HG02759 (cell line): ENCODE measurements around the gene PIK3C2G.

Experiments used
- ATAC-seq: cut with Tn5 transposase; IDR thresholded peaks from one replicate; pipeline ENCODE4 v1.9.1; 2021; ENCODE audit warnings: mild to moderate bottlenecking, moderate library complexity; ENCODE audit not compliant: unreplicated experiment

Gene PIK3C2G

DNA sequence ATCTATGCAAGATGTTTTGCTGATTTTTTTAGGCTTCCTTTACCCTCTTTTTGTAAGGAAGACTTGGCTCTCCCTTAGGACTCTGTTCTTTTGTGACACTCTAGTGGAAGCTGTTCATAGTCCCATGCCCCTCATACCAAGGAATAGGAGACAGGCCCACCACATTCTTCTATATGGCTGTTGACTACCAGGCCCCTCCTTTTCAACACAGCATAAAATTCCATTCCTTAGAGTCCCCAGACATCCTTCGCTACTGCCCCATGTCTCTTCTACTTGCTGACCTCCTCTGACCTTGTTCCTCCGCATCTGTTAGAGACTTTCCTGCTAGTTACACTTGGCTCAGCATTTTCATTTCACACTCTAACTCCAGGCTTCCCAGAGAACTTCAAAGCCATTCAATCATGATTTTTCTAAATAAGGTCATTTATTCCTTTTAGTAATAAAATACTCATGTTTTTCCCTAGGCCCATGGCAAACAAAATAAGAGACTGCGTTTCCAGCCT is 9.7 kb downstream of the PIK3C2G start:
- no peak for ATAC-seq

DNA sequence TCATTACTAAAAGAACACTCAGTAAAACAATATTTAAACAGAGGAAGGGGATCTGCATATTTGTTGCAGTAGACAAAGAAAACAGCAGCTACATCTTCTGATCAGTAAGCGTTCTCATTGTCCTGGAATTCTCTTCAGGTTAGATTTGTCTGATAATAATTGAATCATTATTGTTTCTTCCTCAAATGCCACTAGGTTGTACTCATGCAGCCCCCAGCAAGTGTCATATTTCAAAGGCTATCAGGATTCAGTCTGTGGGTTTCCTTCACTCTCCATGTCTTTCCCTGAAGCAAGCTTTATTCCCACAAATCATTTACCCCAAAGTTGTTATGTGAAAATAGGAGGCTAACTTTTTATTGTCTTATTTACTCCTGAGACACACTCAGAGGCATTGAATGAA is 14.7 kb downstream of the PIK3C2G start:
- ATAC-seq: no peak

DNA sequence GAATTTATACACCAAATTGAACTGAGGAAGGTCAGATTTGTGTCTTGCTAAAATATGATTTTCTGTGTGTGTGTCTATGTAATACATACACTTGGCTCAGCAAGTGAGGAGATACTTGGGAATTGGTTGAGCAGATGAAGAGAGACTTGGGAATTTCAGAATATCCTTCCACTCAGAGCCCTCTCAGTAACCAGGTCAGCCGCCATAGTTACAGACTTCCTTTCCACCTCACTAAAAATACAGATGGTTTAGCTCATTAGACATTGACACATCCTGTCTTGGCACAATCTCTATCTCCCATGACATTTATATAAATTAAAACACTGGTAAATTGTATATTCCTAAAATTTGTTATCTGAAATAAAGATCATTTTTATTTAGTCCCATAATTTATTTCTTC is 15.9 kb downstream of the PIK3C2G start:
- no peak for ATAC-seq

DNA sequence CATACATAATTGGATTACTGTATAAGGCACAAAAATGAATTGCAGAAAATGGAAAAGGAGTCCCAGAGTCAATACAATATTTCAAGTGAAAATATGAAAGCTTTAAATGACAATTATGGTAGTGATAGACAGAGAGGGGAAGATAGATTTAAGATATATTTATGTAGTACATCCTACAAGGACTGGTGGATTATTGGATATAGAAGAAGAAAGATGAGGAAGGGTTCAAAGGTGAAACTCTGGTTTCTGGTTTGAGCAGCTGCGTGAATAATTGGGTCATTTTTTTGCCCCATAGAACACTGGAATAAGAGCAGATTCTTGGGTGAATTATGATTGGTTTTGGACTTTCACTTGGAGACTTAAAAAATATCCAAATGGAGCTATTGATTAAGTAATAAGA is 19.4 kb downstream of the PIK3C2G start:
- ATAC-seq: no peak

DNA sequence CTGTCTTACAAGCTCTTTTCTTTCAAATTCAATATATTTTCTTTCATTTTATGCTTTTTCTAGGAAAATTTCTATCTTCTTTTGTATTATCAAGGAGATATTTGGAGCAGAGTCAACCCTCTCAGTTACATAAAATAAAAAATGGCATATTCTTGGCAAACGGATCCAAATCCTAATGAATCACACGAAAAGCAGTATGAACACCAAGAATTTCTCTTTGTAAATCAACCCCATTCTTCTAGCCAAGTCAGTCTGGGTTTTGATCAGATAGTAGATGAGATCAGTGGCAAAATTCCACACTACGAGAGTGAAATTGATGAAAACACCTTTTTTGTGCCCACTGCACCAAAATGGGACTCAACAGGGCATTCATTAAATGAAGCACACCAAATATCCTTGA is 20.6 kb downstream of the PIK3C2G start:
- no peak for ATAC-seq

DNA sequence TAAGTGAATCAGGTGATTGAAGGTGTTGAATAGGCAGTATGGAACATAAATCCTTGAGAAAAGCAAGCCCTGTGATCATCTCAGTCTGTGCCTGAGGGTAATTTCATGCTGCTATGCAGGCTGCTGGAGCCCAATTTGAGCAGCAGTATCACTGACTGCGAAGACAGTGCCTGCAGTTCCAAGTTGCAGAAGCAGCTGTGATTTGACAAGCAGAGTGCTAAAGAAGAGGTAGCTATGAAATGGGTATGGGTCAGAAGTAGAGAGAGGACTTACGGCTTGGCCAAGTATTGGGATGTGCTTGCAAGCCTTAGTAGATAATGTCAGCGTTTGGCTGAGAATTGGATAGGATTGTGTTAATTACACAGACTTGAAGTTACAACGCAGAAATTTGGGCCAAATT is 22.5 kb downstream of the PIK3C2G start:
- ATAC-seq: no peak

DNA sequence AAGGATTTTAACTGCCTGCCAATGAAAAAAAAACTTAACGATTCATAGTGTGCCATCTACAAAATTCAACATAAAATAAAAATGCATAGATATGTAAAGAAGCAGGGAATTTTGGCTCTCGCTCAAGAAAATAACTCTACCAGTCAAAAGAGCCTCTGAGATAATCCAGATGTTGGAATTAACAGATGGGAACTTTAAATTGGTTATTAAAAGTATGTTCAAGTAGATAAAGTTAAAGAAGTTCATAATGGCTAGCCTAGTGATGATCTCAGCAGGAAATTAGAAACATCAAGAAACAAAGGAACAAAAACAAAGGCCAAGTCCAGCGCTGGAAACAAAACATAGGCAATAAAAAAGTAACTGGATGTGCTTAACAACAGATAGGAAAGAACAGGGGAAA is 23.1 kb downstream of the PIK3C2G start:
- ATAC-seq: no peak

DNA sequence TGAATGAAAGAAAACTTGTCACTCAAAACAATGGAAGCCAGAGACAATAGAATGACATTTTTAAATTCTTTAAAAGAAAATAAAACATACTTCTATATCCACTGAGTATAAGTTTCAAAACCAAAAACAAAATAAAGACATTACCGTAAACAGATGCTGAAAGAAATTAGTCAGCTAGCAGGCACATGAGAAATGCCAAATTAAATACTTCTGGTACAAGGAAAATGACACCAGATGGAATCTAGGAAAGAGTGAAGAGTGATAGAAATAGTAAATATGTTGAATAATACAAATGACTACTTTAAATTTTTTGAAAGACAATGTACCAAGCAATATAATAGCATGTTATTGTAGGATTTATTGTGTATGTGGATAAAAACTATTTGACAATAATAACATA is 23.8 kb downstream of the PIK3C2G start:
- ATAC-seq: no peak

DNA sequence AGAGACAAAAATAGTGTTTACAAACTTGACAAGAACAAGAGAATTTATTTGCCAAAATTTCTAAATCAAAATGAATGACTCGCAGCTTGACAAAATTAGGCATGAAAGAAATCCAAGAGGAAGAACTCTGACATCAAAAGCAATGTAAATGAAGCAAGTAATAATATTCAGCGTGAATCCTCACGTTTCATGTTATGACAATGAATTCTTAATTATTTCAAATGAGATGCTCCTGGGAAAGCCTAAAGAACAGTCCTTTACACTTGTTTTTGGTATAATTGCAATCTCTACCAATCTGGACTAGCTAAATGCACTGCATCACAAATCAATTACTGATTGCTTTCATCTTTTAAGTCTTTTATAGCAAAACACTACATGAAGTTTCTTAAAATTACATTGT is 29.1 kb downstream of the PIK3C2G start:
- no peak for ATAC-seq

DNA sequence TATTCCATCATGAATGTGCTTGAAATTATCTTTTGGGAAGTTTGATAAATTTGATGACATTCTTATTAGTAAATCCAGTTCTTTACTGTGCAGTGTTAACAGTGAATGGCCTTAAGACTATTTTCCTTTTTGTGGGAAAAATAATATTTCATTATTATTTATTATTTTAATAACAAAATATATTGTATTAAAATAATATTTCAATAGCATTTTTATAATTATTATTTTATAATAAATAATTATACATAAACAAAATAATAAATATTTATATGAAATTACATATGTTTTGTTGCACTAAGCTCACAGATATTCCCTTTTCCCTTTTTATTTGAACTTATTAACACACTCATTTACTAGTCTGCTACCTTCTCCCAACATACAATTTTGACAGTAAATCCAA is 33.6 kb downstream of the PIK3C2G start:
- ATAC-seq: no peak

DNA sequence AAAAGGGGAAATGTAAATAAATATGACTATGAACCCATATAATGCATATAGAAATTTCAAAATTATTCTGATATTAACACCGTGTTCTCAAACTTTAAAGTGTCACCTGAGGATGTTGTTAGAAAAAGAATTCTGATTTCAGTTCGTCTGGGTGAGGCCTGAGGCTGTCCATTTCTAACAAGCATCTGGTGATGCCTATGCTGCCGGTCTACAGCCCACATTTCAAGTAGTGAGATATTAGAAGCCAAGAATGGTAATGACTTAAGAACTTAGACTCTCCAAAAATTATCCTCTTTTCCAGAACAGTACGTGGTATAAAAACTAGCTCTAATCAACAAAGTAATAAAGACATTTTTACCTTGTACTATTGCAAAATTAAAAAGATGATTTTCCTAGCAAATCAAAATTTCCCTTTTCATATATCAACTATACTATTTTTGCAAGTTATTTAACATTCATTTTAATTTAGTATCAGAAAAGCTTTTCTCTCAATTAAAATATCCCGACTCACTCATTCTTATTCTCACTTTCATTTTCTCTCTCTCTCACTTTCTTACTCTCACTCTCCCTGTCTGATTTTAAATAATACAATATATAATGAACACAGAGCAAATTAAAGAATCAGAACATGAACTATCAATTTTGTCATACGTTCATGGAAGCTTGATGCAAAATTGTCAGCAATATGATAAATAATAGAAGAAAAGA is 35.0 kb downstream of the PIK3C2G start:
- ATAC-seq: no peak

DNA sequence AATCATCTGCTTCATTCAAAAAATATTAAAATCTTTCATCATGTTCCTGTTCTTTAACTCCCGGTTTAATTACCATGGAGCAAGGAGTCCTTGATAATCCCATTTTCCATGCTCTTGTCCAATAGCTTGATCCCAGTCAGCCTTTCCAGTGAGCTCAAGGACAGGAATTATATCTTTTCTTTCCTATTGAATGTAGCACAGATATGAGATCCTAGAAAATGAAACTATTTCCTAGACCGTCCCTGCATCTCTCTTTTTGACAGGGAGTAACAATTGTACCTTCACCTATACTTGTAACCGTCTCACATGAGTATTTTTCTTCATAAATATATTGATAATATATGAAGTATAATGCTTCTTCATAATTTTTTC is 35.6 kb downstream of the PIK3C2G start:
- no peak for ATAC-seq

DNA sequence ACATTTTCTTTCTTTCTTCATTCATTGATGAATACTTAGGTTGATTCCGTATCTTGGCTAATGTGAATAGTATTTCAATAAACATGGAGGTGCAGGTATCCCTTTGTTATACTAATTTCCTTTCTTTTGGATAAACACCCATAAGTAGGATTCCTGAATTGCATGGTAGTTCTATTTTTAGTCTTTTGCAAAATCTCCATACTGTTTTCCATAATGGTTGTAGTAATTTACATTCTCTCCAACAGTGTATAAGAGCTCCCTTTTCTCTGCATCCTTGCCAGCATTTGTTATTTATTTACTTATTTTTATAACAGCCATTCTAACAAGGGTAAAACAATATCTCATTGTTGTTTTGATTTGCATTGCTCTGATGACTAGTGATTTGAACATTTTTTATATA is 36.6 kb downstream of the PIK3C2G start:
- no peak for ATAC-seq

DNA sequence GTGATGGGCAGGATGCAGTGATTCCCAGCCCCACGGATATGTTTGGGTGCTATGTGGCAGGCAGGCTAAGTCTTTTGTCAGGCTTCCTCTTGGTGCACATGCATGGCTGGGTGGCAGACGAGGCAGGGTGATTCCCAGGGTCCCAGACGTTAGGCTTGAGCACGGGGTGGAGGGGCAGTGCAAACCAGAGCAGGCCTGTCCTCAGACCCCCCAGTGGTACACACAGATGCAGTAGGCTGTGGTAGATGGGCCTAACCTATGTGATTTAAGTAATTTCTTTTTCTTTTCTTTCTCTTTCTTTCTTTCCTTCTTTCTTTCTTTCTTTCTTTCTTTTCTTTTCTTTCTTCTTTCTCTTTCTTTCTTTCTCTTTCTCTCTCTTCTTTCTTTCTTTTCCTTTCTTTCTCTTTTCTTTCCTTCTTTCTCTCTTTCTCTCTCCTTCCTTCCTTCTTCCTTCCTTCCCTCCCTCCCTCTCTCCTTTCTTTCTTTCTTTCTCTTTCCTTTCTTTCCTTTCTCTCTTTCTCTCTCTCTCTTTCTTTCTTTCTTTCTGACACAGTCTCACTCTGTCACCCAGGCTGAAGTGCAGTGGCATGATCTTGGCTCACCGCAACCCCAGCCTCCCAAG is 41.6 kb downstream of the PIK3C2G start:
- ATAC-seq: no peak

DNA sequence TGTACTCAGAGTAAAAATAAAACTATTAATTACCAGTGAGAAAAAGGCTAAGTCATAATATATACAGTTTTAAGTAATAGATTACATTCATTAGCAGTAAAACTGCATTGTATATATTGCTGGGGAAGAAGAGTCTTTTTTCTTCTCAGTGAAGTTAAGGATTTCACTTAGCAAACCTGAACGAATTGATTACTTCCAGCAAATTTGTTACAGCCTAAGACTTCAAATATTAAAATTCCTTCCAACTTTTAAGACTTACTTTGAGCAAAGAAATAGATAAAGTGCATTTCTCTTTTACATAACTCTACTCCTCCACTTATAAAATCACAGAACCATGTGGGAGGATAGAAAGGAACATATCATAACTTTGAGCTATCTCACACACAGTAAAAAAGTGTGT is 43.3 kb downstream of the PIK3C2G start:
- ATAC-seq: no peak

DNA sequence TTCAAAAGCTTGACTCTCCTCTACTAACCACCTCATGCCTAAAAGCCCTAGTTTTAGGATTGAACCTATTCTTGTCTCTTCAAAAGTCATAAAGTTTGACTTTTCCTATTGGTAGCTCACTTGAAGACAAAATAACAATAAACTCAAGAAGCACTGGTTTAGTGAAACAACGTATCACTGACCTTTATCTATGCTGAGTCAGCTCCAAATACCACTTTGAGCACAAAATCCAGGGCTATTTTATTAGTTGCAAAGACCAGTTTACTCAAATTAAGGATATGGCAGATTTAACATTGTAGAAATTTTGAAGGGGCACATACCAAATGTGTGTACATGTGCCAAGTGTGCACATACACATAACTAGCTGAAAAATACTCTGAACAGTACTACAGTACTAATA is 45.0 kb downstream of the PIK3C2G start:
- ATAC-seq: no peak

DNA sequence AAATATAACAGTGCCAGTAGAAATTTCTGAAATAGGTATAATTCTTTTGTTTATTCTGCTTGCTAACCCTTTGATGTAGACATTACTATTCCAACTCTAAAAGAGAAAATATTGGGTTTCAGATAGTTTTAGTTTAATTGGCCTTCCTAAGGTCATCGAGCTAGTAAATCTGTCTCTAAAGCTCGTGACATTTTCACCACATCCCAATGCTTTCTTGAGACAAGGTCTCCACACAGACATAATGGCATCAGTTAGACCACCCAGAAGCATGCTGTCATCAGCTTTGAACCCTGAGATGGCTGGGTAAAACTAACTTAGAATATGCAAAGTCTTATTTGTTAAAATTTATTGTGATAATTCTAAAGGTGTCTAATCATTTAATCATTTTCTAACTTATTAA is 52.0 kb downstream of the PIK3C2G start:
- no peak for ATAC-seq

DNA sequence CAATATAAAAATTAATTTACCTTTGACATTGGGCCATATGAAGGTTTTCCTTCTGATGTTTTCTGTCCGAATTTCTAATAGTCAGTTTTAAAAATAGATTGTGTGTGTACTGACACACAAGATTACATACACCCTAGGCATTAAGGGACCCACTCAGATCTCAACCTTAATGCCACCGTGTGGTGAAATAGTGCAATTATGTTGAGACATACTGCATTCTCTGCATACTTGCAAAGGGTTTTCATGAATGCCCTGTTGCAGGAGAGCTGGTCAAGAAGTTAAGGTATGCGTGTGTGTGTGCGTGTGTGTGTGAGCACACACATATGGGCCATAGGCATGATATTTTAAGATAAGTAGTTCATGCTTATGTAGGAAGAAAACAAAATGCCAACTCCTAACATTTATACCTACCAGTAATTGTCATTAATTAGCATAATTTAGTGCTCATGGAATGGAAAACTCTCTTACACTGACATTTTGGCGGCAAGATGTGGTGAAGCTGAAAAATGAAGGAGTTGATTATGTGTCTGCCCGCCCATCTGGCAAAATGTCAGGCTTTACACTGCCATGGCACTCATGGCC is 58.8 kb downstream of the PIK3C2G start:
- no peak for ATAC-seq

DNA sequence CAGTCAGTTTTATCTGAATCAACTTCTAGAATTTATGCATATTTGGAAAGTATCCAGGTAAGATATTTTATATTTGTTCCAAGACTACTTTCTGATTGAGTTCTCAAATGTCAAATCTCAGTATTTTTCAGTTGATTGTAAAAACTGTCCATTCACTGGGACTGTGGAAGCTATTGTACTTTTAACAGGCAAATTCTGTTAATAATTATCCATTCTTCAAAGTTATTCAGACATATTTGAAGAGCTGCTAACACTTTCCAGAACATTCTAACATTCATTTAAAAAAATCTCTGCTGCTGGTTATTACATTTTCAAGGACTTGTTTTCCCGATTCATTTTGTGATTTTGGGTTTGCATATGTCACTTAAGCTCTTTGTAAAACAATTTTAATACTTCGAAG is 59.7 kb downstream of the PIK3C2G start:
- no peak for ATAC-seq

DNA sequence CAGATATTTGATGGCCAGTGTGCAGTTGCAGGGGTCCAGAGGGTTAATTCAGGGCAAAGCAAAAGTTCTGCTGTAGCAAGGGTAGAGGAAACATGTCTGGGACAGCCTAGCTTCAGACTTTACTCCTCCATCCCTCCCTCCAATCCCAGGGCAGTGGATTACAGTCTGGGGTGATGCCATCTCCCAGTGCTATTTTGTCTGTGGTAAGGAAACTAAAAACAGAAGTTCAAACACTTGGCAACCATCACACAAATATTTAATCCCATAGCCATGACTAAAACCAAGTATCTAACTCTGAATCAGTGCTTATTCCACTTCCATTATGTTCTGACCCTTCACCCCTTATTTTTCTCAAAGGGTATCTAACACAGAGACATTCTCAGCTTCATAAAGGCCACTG is 61.8 kb downstream of the PIK3C2G start:
- ATAC-seq: no peak

DNA sequence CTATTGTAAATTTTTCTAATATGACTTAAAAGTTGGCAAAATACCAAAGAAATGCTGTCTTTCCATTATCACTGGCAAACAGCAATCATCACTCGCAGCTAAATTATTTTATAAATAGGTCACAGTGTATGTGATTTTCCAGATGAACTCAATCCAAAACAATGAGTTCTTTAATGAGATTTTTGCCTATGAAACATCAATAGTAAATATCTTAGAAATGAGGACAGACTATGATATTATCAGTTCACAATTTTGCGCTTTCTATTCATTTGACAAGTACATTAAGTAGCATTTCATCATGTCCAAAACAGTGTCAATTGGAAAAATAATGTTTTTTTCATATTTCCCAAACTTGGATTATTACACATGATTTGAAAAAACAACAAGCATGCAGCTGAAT is 65.7 kb downstream of the PIK3C2G start:
- ATAC-seq: no peak

DNA sequence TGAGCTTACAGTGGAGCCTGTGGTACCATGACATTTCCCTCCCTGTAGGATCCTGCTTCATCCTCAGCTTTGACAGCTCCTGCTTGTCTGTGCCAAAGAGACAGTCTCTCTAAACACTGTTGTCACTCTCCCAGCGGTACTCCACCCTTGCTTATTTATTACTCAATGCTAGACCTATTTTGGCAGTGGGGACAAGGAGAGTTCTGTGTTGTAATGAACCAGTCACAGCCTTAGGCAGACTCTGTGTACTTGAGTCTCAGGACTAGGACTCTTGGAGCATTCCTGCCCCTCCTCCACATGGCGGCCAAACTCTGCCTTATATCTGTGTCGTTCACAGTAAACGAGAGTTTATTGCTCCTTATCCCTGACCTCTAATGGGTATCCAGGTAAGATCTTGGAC is 70.9 kb downstream of the PIK3C2G start:
- no peak for ATAC-seq

DNA sequence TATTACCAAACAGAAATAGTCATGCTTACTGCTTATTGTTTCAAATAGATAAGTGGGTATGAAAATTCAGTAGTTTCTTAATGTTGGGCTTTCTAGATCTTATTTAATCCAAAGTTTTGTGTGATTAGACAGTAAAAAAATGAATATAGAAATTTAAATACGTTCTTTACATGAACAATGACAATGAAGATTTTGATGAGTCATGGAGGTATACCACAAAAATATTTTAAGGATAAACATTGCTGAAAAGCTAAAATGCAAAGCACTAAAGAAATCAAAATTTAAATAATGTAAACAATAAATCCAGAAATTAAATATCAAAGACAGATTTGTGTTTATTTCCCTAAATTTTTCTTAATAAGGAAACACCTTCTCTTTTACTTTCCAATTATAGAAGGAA is 78.3 kb downstream of the PIK3C2G start:
- ATAC-seq: no peak
